Anterior cingulate cortex (tissue), 58 donors: ENCODE data around the gene MGRN1.

Experiments
- DNase-seq, 58 donors: peaks; one replicate each; lab custom pipeline; 2025; lab: John Stamatoyannopoulos, UW

Gene MGRN1

GRCh38 chr16:4667203-4667963 is 42.8 kb downstream of the MGRN1 start:
- peak in 1 of 58 donors; percentile 11 for DNase-seq

GRCh38 chr16:4668313-4668960 is 43.8 kb downstream of the MGRN1 start:
- DNase-seq: no peak

GRCh38 chr16:4673387-4674046 is 48.9 kb downstream of the MGRN1 start:
- peak in 24 of 58 donors; percentile 6 to 60 (median 30) for DNase-seq

- DNase-seq: no peak
These were observed 50.4 kb downstream of the MGRN1 start for GRCh38 chr16:4674926-4675530.

- DNase-seq: no peak
These were observed 51.5 kb downstream of the MGRN1 start for GRCh38 chr16:4675864-4676786.

GRCh38 chr16:4676831-4677230 is 52.2 kb downstream of the MGRN1 start:
- no peak for DNase-seq

GRCh38 chr16:4677390-4677789 is 52.8 kb downstream of the MGRN1 start:
- peak in 29 of 58 donors; percentile 13 to 66 (median 44) for DNase-seq

GRCh38 chr16:4677994-4678393 is 53.4 kb downstream of the MGRN1 start:
- no peak for DNase-seq

- DNase-seq: no peak
These were observed 54.0 kb downstream of the MGRN1 start for GRCh38 chr16:4678596-4678995.

- peak in 1 of 58 donors; percentile 17 for DNase-seq
These were observed 54.7 kb downstream of the MGRN1 start for GRCh38 chr16:4679156-4679849.

GRCh38 chr16:4679850-4680636 is 55.4 kb downstream of the MGRN1 start:
- peak in 46 of 58 donors; percentile 18 to 74 (median 43) for DNase-seq

GRCh38 chr16:4680673-4681470 is 56.2 kb downstream of the MGRN1 start:
- peak in 7 of 58 donors; percentile 14 to 42 (median 20) for DNase-seq

- DNase-seq: no peak
These were observed 57.0 kb downstream of the MGRN1 start for GRCh38 chr16:4681471-4682083.

- DNase-seq: no peak
These were observed 57.5 kb downstream of the MGRN1 start for GRCh38 chr16:4682084-4682591.

- DNase-seq: peak in 36 of 58 donors; percentile 8 to 69 (median 36)
These were observed 58.1 kb downstream of the MGRN1 start for GRCh38 chr16:4682616-4683254.
